SK-N-MC (cell line): ENCODE measurements around the gene POLDIP2.

Source experiments
- EZH2 ChIP-seq: fragments of 200-600 bp; sonication (generic); IDR thresholded peaks from one replicate; pipeline ENCODE4 v1.6.1; 2017; ENCODE audit warnings: antibody characterized with exemption
- POLR2AphosphoS5 ChIP-seq: IDR thresholded peaks from 2 replicates; pipeline ENCODE4 v1.6.1; 2012; ENCODE audit warnings: mild to moderate bottlenecking, low read depth, low read length, borderline replicate concordance

GRCh38 chr17:28404007-28404406, 46.7 kb upstream of the POLDIP2 start:
- TF ChIP-seq POLR2AphosphoS5 (no peak), EZH2 (no peak)
